Prostate gland (tissue), 2 donors: ENCODE measurements around the gene SLC51B. TPM values are rescaled to one million over a fixed set of nuclear protein-coding genes. Genes with fewer than 3 reads are reported as not detected.

ENCODE experiments used
- DNase-seq: peaks from one replicate; pipeline ENCODE4 v3.0.0-alpha.2; 2019; ENCODE audit warnings: low spot score
- H3K27ac ChIP-seq, 2 donors: fragments of 200-600 bp; sonication (generic); 2 replicates each; pipeline ENCODE4 v1.5.1; 2017 to 2019
- H3K27me3 ChIP-seq: fragments of 200-600 bp; sonication (generic); replicated peaks from 2 replicates; pipeline ENCODE4 v1.5.1; 2019; ENCODE audit not compliant: insufficient read depth
- H3K36me3 ChIP-seq, 2 donors: fragments of 200-600 bp; sonication (generic); 1 replicate in 1 of 2; 2 replicates in 1 of 2; pipeline versions ENCODE4 v1.5.1 to v1.8.1; 2017 to 2019
- H3K4me1 ChIP-seq: fragments of 200-600 bp; sonication (generic); replicated peaks from 2 replicates; pipeline ENCODE4 v1.5.1; 2019
- H3K4me3 ChIP-seq, 2 donors: fragments of 200-600 bp; sonication (generic); 2 replicates each; pipeline ENCODE4 v1.5.1; 2017 to 2019
- H3K9me3 ChIP-seq: fragments of 200-600 bp; sonication (generic); 2 replicates; pipeline ENCODE4 v1.5.1; 2017
- POLR2A ChIP-seq: fragments of 450-650 bp; IDR thresholded peaks from one replicate; pipeline ENCODE4 v1.6.1; 2016; ENCODE audit warnings: antibody characterized with exemption, mild to moderate bottlenecking
- POLR2AphosphoS5 ChIP-seq: sonication (generic); formaldehyde crosslinking; IDR thresholded peaks from one replicate; pipeline ENCODE4 v1.6.1; 2017; ENCODE audit warnings: antibody characterized with exemption
- WGBS: methylation state at CpG from one replicate; pipeline ENCODE4 v1.1.5; 2018; 5-methylcytosine and 5-hydroxymethylcytosine counted together
- intact Hi-C: fragments of 100-400 bp; cut with DNase I; formaldehyde crosslinking; loops from one replicate; pipeline ENCODE4 v1.14.2; 2022
- total RNA-seq, 2 donors: library from RNA; depleted of rRNA; stranded (reverse); fragments of >200 nt; gene quantifications; one replicate each; pipeline ENCODE4 v1.1.0, GENCODE V29; 2016
- TF ChIP-seq, protein P1 (sequence below), 4 experiments: fragments of 200-600 bp in 2 of 4; fragments of 450-650 bp in 2 of 4; sonication (generic) in 2 of 4; IDR thresholded peaks; 1 replicate in 3 of 4; 2 replicates in 1 of 4; pipeline ENCODE4 v1.5.1; 2016 to 2019; ENCODE audit warnings: antibody characterized with exemption in 4 of 4, mild to moderate bottlenecking in 2 of 4, moderate library complexity in 2 of 4

The SLC51B gene
- total RNA-seq, 2 donors from 2014 or later = 0.68 TPM; not detected in 1

DNA sequence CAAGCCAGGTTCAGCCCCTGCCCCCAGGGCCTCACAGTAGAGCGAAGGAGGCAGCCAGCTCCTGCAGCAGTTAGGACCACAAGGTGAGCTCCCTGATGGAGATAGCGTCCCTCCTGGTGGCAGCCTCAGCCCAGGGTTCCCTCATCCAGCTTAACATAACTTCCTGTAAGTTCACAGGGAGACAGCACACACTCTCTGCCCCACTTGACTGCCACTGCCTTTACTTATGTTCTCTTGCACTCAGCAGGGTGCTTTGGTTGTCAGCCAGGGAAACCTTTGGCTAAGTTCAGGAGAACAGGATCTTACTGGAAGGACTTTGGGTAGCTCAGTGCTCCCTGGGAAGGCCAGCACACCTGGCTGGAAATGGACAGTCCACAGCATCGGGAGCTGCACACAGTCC, 42.2 kb downstream of the SLC51B start:
- Histone ChIP-seq H3K27me3 (no peaks in the 10 kb centered on the region), H3K4me3 (no peak overlapping the region), H3K27ac (peak overlapping the region; percentile 87 to 88), H3K4me1 (no peaks in the 10 kb centered on the region), H3K9me3 (no peaks in the 10 kb centered on the region), H3K36me3 (no peaks in the 10 kb centered on the region)
- intact Hi-C loops = no loop called here
- DNase-seq = peak; percentile 35
- TF ChIP-seq POLR2A (no peak), POLR2AphosphoS5 (no peak)
- TF ChIP-seq, protein P1, sequence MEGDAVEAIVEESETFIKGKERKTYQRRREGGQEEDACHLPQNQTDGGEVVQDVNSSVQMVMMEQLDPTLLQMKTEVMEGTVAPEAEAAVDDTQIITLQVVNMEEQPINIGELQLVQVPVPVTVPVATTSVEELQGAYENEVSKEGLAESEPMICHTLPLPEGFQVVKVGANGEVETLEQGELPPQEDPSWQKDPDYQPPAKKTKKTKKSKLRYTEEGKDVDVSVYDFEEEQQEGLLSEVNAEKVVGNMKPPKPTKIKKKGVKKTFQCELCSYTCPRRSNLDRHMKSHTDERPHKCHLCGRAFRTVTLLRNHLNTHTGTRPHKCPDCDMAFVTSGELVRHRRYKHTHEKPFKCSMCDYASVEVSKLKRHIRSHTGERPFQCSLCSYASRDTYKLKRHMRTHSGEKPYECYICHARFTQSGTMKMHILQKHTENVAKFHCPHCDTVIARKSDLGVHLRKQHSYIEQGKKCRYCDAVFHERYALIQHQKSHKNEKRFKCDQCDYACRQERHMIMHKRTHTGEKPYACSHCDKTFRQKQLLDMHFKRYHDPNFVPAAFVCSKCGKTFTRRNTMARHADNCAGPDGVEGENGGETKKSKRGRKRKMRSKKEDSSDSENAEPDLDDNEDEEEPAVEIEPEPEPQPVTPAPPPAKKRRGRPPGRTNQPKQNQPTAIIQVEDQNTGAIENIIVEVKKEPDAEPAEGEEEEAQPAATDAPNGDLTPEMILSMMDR (IDR thresholded peaks at IDR 0.05) = peak in 1 of 4 experiments; percentile 23
- 29% methylated on average over 3 of the region's 3 CpGs for whole genome bisulfite sequencing

DNA sequence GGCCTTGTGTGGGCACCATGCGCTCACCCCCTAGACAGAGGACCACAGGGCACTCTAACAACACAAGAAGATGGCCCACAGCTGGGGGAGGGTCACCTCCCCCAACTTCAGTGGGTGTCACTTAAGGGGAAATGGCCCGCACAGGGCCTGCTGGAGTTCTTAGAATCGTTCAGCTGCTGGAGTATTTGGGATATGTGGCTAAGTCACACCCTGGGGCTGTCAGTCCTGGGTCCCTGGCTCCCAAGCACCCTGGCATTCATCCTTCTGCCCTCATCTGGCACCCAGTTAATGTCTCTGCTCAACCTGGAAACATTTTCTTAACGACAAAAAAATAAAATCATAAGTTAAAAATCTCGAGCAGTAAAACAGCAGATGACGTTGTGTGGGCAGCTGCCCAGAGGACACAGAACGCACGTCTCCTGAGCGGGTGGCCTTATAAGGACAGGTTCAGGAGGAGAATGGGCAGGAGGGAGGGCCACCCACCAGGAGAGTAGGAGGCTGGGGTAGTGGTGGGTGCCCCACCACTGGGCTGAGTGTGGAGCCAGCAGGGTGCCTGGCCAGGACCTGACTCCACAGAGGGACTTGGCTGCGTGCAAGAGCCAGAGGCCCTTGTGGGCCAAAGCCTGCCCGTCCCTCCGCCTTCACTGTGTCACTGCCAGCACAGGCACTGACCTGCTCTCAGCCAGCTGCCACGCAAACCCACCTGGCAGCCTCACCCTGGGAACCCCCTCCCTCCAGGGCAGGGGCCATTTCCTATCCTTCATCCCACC, 42.9 kb downstream of the SLC51B start:
- H3K4me3 ChIP-seq = no peak overlapping the region
- no peaks in the 10 kb centered on the region for H3K4me1 ChIP-seq
- peak; percentile 85 for DNase-seq
- intact Hi-C loops = no loop called here
- H3K27ac ChIP-seq = peak overlapping the region; percentile 87 to 88
- WGBS = 16% methylated on average over 12 of the region's 13 CpGs
- H3K27me3 ChIP-seq = no peaks in the 10 kb centered on the region
- TF ChIP-seq POLR2A (no peak), POLR2AphosphoS5 (peak; percentile 86)
- no peaks in the 10 kb centered on the region for H3K9me3 ChIP-seq
- H3K36me3 ChIP-seq = no peaks in the 10 kb centered on the region

DNA sequence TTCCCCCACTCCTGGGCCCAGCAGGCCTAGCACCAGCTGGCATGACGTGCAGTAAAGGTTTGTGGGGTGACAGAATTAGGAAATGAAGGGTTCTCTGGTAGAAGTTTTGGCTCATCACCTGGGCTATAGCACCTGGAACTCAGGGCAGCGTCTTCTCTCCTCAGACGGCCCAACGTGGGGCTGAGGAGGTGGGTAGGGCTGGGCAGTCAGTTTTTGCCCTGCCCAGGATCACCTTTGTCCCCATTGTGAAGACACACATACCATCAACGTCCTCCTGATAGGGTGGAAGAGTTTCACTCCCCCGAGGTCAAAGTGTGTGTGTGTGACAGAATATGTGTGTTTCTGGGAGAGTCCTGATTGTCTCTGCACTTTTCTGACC, 43.4 kb downstream of the SLC51B start:
- H3K4me1 ChIP-seq = no peaks in the 10 kb centered on the region

DNA sequence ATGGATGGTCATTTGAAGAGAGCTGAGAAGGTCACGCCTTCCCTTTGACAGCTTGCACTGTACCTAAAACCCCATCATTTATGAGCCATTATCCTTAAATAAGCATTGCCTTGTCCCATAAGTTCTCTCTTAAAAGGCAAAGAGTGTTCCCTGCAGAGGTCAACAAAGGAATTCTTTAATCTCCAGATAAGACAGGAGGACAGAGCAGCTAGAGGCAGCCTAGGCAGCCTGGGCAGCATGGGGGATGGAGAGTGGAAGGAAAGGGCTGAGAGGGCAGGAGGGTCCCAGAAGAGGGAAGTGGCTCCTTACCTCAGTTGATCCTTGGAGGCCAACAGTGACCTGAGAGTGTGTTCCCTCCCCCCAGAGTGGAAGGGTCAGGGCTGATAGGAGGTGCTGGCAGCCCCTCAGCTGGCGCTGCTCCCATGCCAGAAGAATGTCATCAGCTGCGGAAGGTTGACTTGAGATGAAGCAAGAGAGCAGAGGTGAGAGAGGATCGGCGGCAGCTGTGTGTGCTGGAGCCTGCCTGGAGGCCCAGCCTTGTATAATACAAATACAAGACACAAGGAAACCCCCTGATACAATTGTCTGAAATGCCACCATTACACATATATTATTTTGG, 44.1 kb downstream of the SLC51B start:
- H3K9me3 ChIP-seq = no peaks in the 10 kb centered on the region
- H3K27ac ChIP-seq = peak overlapping the region; percentile 87 to 88
- TF ChIP-seq POLR2AphosphoS5 (no peak), POLR2A (no peak)
- TF ChIP-seq, protein P1 (IDR thresholded peaks at IDR 0.05) = no peak
- intact Hi-C loops = no loop called here
- H3K36me3 ChIP-seq = no peaks in the 10 kb centered on the region
- H3K27me3 ChIP-seq = no peaks in the 10 kb centered on the region
- WGBS = 46% methylated on average over 5 of the region's 5 CpGs
- H3K4me3 ChIP-seq = no peak overlapping the region
- no peak for DNase-seq
- H3K4me1 ChIP-seq = no peaks in the 10 kb centered on the region

More for the DNA sequence above, 43.4 kb downstream of the SLC51B start:
- 27% methylated on average over 6 of the region's 6 CpGs for WGBS
- Histone ChIP-seq H3K27ac (peak overlapping the region; percentile 87 to 88), H3K4me3 (no peak overlapping the region), H3K9me3 (no peaks in the 10 kb centered on the region), H3K36me3 (no peaks in the 10 kb centered on the region), H3K27me3 (no peaks in the 10 kb centered on the region)
- no peak for DNase-seq
- intact Hi-C loops = no loop called here
- TF ChIP-seq, protein P1 (IDR thresholded peaks at IDR 0.05) = no peak

DNA sequence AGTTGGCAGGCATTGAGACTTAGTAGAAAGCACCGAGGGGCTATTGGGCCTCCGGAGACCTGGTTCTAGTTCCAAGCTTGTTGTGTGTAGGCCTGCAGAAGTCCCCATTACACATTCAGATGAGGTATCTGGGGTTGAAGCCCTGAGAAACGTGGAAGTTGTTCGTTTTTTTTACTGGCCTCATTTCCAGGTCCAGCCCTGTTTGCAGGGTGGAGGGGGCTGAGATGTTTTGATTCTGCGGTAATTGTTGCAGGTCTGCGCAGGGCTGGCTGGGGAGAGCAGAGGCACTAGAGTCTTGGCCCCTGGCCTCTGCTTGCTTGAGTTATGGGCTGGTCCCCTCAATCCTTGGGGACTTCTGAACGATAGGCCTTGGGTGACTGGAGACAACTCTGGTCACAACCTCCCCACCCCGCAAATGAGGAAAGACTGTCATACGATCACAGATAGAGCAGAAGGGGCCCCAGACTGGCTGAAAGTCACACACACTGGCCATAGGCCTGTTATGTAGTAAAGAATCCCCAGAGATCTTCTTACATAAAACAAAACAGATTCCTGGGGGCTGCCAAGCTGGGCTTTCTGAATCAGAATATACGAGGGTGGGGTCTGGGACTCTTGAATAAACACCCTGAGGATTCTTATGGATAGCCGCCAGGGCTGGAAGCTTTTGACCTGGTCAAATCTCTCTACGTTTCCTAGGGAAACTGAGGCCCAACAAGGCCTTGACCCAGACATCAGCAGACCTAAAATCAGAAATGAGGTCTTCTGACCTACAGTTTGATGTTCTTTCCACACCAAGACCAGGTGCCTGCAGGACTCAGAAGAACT, 47.0 kb downstream of the SLC51B start:
- no peak for DNase-seq
- H3K36me3 ChIP-seq = no peaks in the 10 kb centered on the region
- no peaks in the 10 kb centered on the region for H3K27me3 ChIP-seq
- peak overlapping the region in 1 of 2 donors; percentile 17 for H3K27ac ChIP-seq
- no peak for TF ChIP-seq POLR2A
- TF ChIP-seq, protein P1 (IDR thresholded peaks at IDR 0.05) = no peak
- no peak for TF ChIP-seq POLR2AphosphoS5
- no peaks in the 10 kb centered on the region for H3K9me3 ChIP-seq
- intact Hi-C loops = no loop called here
- 59% methylated on average over 12 of the region's 12 CpGs for WGBS
- no peak overlapping the region for H3K4me3 ChIP-seq
- H3K4me1 ChIP-seq = no peaks in the 10 kb centered on the region
